Large intestine (tissue), 3 donors: Measurements from ENCODE around the gene TRIM59. TPM values are rescaled to one million over a fixed set of nuclear protein-coding genes. Genes with fewer than 3 reads are reported as not detected.

Source experiments
- DNase-seq, 2 donors: peaks; one replicate each; pipeline versions ENCODE4 v3.0.0 to v3.0.0-alpha.2; 2013
- H3K27ac ChIP-seq: one replicate; pipeline ENCODE4 v1.5.1; 2013; ENCODE audit warnings: low read length
- H3K27me3 ChIP-seq: 2 replicates; pipeline ENCODE4 v1.6.1; 2013; ENCODE audit warnings: low read length; ENCODE audit not compliant: control insufficient read depth, insufficient read depth
- H3K36me3 ChIP-seq: 2 replicates; pipeline ENCODE4 v1.6.1; 2013; ENCODE audit warnings: low read length; ENCODE audit not compliant: control insufficient read depth, insufficient read depth
- H3K4me1 ChIP-seq: one replicate; pipeline ENCODE4 v1.6.1; 2013; ENCODE audit warnings: low read length; ENCODE audit not compliant: control insufficient read depth, insufficient read depth
- H3K4me3 ChIP-seq: one replicate; pipeline ENCODE4 v1.5.1; 2013; ENCODE audit warnings: low read length
- H3K9me3 ChIP-seq: one replicate; pipeline ENCODE4 v1.6.1; 2013; ENCODE audit warnings: mild to moderate bottlenecking, low read depth, low read length, moderate library complexity; ENCODE audit not compliant: control insufficient read depth
- WGBS: methylation state at CpG from one replicate; pipeline ENCODE4 v1.1.5; 2013; ENCODE audit warnings: low lambda C conversion rate; ENCODE audit not compliant: insufficient coverage; 5-methylcytosine and 5-hydroxymethylcytosine counted together
- polyA plus RNA-seq: library from polyadenylated mRNA; unstranded; fragments of 120-200 nt; gene quantifications from one replicate; pipeline ENCODE4 v1.2.1, GENCODE V29; 2013

The TRIM59 gene
- polyA plus RNA-seq, 1 donor = 11.3 TPM

DNA sequence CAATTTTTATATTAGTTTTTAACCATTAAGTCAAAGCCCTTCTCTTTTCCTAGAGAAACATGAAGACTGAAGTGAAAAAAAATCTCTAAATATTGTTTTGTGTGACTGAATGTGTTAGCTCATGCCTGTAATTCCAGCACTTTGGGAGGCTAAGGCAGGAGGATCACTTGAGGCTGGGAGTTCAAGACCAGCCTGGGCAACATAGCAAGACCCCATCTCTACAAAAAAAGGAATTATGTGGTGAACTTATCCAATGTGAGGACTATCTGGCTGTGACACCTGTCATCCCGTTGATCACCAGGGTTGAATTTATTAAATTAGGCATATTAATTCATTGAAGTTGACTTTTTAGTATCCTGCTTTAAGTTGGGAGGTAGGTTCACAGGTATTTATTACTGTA is 37.1 kb downstream of the TRIM59 start:
- no peak overlapping the region for H3K27ac ChIP-seq
- H3K4me1 ChIP-seq = no peaks in the 10 kb centered on the region
- no CpG with 5 or more reads among the region's 1 CpG for WGBS
- H3K36me3 ChIP-seq = peaks cover 24% of the 10 kb centered on the region
- H3K27me3 ChIP-seq = no peaks in the 10 kb centered on the region
- no peak overlapping the region for H3K4me3 ChIP-seq
- H3K9me3 ChIP-seq = no peaks in the 10 kb centered on the region
- DNase-seq = no peak

DNA sequence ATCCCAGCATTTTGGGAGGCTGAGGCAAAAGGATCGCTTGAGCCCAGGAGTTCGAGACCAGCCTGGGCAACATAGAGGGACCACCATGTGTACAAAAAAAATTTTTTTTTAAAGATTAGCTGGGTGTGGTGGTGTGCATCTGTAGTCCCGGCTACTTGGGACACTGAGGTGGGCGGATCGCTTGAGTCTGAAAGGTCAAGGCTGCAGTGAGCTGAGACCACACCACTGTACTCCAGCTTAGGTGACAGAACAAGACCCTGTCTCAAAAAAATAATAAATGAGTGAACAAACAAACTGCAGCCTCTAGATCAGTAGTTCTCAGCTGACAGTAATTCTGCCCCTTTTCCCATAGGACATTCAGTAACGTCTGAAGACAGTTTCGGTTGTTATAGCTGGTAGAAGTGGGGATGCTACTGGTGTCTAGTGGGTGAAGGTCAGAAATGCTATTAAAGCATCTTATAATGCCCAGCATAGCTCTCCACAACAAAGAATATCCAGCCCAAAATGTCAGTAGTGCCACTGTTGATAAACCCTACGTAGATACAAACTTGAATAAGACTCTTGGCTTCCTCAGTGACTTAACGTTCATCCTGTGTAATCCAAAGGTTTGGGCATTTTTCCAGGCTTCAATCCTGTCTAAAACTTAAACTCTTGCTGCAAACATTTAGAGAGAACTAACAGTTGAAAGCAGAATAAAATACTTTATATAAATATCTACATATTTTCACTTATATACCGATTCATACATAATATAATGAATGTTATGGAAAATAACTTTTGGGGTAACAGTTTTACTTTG is 39.6 kb downstream of the TRIM59 start:
- H3K4me1 ChIP-seq = no peaks in the 10 kb centered on the region
- DNase-seq = no peak
- no peak overlapping the region for H3K4me3 ChIP-seq
- H3K36me3 ChIP-seq = peaks cover 20% of the 10 kb centered on the region
- no peak overlapping the region for H3K27ac ChIP-seq
- H3K9me3 ChIP-seq = no peaks in the 10 kb centered on the region
- no peaks in the 10 kb centered on the region for H3K27me3 ChIP-seq
- whole genome bisulfite sequencing = 92% methylated on average over 6 of the region's 10 CpGs

DNA sequence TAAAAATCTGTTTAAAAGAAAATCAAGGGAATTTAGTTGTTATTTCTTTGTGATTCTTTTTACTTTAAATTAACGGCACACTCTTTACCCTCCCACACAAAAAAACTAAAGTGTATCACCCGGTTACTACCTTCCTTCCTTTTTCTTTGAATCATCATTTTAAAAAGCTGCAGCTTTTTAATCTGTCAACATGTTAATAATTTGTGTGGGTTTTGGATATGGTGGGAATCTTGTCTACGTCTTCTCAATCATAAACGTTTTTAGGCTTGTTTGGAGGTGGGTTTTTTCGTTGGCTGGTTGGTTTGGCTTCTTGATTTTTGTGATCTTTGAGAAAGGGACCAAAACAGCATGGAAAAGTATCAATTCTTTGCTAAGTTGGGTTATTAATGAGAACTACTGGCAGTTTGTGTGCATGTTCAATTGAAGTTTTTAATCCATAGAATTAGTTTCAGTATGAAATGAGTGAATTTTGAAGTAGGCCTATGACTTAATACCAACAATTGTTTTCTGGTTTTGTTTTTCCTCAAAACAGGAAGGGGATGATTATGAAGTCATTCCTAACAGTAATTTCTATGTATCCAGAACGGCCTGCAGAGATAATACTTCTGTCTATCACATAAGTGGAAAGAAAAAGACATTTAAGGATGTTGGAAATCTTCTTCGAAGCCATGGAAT is 45.7 kb downstream of the TRIM59 start:
- Histone ChIP-seq H3K4me1 (no peaks in the 10 kb centered on the region), H3K36me3 (peaks cover 6% of the 10 kb centered on the region), H3K4me3 (no peak overlapping the region), H3K27me3 (no peaks in the 10 kb centered on the region), H3K27ac (no peak overlapping the region), H3K9me3 (no peaks in the 10 kb centered on the region)
- peak in 1 of 2 donors; percentile 51 for DNase-seq
- WGBS = 63% methylated on average over 3 of the region's 7 CpGs

DNA sequence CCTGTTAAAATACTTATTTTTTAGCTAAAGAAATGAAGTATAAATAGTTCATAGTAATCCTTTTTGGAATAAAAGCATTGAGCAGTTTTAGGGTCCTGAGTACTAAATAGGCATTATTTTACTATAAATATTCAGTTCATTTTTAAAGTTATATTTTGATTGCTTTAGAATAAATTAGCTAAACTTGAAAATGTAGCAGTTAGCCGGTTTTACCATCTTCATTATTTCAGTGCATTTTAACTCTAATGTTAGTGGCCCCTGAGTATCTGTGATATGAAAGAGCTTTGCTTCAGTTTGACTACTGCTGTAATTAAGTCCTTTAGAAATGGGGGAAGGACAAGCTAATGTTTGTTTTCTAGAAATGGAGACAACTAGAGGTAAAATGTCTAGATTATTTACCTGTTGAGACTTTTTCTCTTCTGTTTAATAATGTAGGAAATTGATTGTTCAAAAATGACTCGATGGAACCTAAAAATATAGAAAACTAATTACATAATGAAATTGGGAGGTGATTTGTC is 46.5 kb downstream of the TRIM59 start:
- Histone ChIP-seq H3K9me3 (no peaks in the 10 kb centered on the region), H3K4me1 (no peaks in the 10 kb centered on the region), H3K27ac (no peak overlapping the region), H3K36me3 (peaks cover 6% of the 10 kb centered on the region), H3K27me3 (no peaks in the 10 kb centered on the region), H3K4me3 (no peak overlapping the region)
- DNase-seq = peak in 1 of 2 donors; percentile 43
- WGBS = 75% methylated on average over 1 of the region's 2 CpGs

DNA sequence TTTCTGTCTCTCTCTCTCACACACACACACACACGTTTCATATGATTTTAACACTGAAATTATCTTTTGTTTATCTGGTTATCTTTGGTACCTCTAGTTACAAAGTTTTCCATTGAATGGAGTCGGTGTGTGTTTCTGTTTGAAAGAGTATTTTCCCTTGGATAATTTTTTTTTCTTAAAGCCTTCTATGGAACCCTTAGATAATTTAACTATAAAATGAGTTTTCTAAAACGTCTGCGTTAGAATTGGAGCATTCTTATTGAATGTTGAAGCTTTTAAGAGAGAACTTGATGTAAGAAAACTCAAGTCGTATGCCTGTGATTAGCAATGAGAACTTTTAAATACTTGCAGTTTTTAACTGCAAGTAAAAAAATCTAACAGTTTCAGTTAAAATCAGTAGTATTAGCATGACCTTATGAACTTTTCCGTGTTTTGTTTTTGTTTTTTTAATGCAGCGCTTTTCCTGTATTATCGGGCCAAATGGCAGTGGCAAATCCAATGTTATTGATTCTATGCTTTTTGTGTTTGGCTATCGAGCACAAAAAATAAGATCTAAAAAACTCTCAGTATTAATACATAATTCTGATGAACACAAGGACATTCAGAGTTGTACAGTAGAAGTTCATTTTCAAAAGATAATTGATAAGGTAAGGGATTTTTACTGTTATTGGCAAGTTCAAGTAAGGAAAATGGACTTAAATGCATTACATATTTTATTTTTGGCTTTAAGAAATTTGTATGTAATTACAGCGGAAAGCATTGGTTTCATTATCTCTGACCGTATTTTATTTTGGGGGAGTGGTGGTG is 47.2 kb downstream of the TRIM59 start:
- DNase-seq = peak in 1 of 2 donors; percentile 48
- Histone ChIP-seq H3K4me1 (no peaks in the 10 kb centered on the region), H3K4me3 (peak overlapping the region; percentile 74), H3K36me3 (peaks cover 3% of the 10 kb centered on the region), H3K27ac (peak overlapping the region; percentile 43), H3K9me3 (no peaks in the 10 kb centered on the region), H3K27me3 (no peaks in the 10 kb centered on the region)
- WGBS = 9% methylated on average over 7 of the region's 11 CpGs

DNA sequence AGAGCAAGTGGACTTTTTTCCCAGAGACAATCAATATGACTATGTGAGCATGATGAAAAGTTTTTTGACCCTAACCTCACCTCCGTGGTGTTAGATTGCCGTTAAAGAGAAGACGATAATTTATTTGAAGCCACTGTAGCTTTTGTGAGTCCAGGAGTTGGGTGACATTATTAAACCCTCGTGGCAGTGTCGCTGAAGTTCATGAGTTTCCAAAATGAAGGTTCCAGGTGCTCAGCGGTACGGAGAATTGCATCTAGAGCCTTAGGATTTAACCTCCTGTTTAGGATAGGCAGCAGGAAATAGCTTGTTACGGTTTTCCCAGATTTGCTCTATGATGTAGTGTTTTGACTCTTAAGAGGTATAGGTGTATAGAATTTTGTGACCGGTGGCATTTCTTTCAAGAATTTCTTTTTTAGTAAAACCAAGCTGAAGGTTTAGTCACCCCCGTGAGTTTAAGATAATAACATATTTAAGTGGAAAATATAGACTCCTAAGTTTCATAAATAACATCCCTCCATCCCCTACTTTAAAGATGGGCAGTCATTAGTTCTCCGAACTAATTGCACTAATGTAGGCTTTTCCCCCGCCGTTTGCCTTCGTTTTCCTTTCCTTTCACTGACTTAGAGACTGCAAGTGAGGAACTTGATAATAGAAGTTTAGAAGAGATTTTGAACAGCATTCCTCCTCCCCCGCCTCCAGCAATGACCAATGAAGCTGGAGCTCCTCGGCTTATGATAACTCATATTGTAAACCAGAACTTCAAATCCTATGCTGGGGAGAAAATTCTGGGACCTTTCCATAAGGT is 48.1 kb downstream of the TRIM59 start:
- WGBS = 3% methylated on average over 5 of the region's 16 CpGs
- H3K9me3 ChIP-seq = no peaks in the 10 kb centered on the region
- H3K36me3 ChIP-seq = no peaks in the 10 kb centered on the region
- H3K4me1 ChIP-seq = no peaks in the 10 kb centered on the region
- H3K27me3 ChIP-seq = no peaks in the 10 kb centered on the region
- H3K27ac ChIP-seq = peak overlapping the region; percentile 89
- H3K4me3 ChIP-seq = peak overlapping the region; percentile 74
- DNase-seq = peak; percentile 7 to 64

DNA sequence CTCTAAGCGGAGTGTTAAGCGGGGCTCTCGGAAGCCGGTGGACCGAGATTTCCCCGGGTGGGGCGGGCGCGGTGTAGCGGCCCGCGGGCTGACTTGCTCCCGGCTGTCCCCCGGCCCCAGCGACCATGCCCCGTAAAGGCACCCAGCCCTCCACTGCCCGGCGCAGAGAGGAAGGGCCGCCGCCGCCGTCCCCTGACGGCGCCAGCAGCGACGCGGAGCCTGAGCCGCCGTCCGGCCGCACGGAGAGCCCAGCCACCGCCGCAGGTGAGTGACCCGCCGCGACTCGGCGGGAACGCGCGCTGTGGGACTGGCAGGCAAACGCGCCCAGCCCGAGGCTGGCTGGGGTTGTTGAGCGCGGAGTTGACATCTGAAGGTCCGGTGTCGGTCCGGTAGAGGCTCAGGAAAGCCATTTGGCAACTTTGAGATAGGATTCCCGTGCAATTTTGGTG is 48.9 kb downstream of the TRIM59 start:
- peak; percentile 12 to 65 for DNase-seq
- H3K36me3 ChIP-seq = no peaks in the 10 kb centered on the region
- WGBS = no CpG with 5 or more reads among the region's 51 CpGs
- peak overlapping the region; percentile 74 for H3K4me3 ChIP-seq
- H3K27ac ChIP-seq = peak overlapping the region; percentile 89
- no peaks in the 10 kb centered on the region for H3K27me3 ChIP-seq
- no peaks in the 10 kb centered on the region for H3K9me3 ChIP-seq
- no peaks in the 10 kb centered on the region for H3K4me1 ChIP-seq

DNA sequence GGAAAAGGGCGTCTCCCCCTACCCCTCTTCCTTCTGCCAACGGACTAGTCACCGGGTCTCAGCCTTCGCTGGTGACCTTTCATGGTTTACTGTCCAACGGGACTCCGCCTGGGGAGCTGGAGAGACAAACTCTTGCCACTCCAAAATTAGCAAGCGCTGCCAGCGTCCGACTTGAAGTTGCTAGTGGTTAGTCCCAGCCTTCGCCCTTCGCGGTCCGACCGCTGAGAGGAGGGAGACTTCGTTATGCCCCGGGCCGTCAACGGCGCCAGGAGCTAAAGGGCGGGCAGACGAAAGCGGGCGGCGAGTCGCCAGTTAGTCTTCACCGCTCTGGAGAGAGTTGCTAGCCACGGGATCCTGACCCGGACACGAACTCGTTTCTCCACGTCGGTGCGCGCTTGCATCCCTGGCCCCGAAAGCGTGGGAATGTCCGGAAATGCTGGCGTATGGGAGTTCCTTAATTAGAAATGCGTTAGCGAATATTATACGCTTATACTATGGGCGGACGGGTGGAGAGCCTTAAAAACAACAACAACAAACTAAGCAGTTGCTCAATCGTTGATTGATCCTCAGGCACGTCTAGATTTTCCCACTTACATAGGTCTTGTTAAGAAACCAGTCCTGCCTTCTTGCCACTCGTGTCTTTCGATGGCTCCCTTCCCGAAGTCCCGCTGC is 49.4 kb downstream of the TRIM59 start:
- H3K27me3 ChIP-seq = no peaks in the 10 kb centered on the region
- no peaks in the 10 kb centered on the region for H3K4me1 ChIP-seq
- H3K4me3 ChIP-seq = peak overlapping the region; percentile 74
- peak in 1 of 2 donors; percentile 4 for DNase-seq
- H3K36me3 ChIP-seq = no peaks in the 10 kb centered on the region
- WGBS = no CpG with 5 or more reads among the region's 49 CpGs
- H3K9me3 ChIP-seq = no peaks in the 10 kb centered on the region
- peak overlapping the region; percentile 89 for H3K27ac ChIP-seq
